Activated CD8-positive, alpha-beta T cell treated with anti-CD3 and anti-CD28 coated beads, Interleukin-2, amount 10 ng/mL, durations not matched to agents 7 days and 5 days (primary cell): ENCODE results near the gene PYDC2. TPM values are rescaled to one million over a fixed set of nuclear protein-coding genes. Genes with fewer than 3 reads are reported as not detected.

Experiments used
- total RNA-seq, 2 experiments: library from RNA; stranded (reverse); gene quantifications; one replicate each; pipeline ENCODE4 v1.2.3, GENCODE V29; 2021

The PYDC2 gene
- total RNA-seq, 2 experiments from 2014 or later, result not detected

Other genes with a start within 250 kb of the PYDC2 start
- gene CCDC50, start 131.8 kb upstream of the PYDC2 start, total RNA-seq, result 1 to 10 TPM; 7.6 to 9.3 TPM
- not detected for gene UTS2B, start 130.6 kb upstream of the PYDC2 start, total RNA-seq